Astrocyte (in vitro differentiated cells and primary cell): Measurements from ENCODE around the gene OOSP3.

Experiments
- EZH2 ChIP-seq: IDR thresholded peaks from 2 replicates; pipeline ENCODE4 v1.6.1; 2012; ENCODE audit warnings: mild to moderate bottlenecking, low read length, inconsistent platforms; ENCODE audit not compliant: insufficient read depth
- TF ChIP-seq, protein P1 (sequence below): IDR thresholded peaks from 2 replicates; pipeline ENCODE4 v1.5.1; 2011; ENCODE audit warnings: low read depth, mild to moderate bottlenecking, inconsistent platforms, low read length, moderate library complexity; ENCODE audit not compliant: insufficient read depth

- TF ChIP-seq, protein P1, sequence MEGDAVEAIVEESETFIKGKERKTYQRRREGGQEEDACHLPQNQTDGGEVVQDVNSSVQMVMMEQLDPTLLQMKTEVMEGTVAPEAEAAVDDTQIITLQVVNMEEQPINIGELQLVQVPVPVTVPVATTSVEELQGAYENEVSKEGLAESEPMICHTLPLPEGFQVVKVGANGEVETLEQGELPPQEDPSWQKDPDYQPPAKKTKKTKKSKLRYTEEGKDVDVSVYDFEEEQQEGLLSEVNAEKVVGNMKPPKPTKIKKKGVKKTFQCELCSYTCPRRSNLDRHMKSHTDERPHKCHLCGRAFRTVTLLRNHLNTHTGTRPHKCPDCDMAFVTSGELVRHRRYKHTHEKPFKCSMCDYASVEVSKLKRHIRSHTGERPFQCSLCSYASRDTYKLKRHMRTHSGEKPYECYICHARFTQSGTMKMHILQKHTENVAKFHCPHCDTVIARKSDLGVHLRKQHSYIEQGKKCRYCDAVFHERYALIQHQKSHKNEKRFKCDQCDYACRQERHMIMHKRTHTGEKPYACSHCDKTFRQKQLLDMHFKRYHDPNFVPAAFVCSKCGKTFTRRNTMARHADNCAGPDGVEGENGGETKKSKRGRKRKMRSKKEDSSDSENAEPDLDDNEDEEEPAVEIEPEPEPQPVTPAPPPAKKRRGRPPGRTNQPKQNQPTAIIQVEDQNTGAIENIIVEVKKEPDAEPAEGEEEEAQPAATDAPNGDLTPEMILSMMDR: no peak
- TF ChIP-seq EZH2: no peak
These were observed 60.1 kb downstream of the OOSP3 start for GRCh38 chr11:59938718-59939117.
